Fibroblast of skin of back (primary cell): ENCODE results near the gene CMIP. TPM values are rescaled to one million over a fixed set of nuclear protein-coding genes. Genes with fewer than 3 reads are reported as not detected.
"Not testable (repeated sequence)": the region's sequence is repeated elsewhere in the genome, so short reads cannot be mapped to it uniquely, and the experiment has no call there.

ENCODE experiments used
- DNase-seq: peaks from one replicate; pipeline ENCODE4 v3.0.0-alpha.2; 2013
- polyA plus RNA-seq, 2 experiments: library from polyadenylated mRNA; unstranded; fragments of 120-200 nt; gene quantifications; one replicate each; pipeline ENCODE4 v1.2.1, GENCODE V29; 2013; ENCODE audit not compliant: insufficient read length in 2 of 2

Gene CMIP
- 43.8 TPM for polyA plus RNA-seq (2013, experiment 1 of 2; ENCODE audit: insufficient read length)
- 48.0 TPM for polyA plus RNA-seq (2013, experiment 2 of 2; ENCODE audit: insufficient read length)

- DNase-seq, result peak; percentile 86
These were observed at the start of gene CMIP for GRCh38 chr16:81444448-81445121. Gene CMIP (plus strand): TSS chr16:81444808.

DNA sequence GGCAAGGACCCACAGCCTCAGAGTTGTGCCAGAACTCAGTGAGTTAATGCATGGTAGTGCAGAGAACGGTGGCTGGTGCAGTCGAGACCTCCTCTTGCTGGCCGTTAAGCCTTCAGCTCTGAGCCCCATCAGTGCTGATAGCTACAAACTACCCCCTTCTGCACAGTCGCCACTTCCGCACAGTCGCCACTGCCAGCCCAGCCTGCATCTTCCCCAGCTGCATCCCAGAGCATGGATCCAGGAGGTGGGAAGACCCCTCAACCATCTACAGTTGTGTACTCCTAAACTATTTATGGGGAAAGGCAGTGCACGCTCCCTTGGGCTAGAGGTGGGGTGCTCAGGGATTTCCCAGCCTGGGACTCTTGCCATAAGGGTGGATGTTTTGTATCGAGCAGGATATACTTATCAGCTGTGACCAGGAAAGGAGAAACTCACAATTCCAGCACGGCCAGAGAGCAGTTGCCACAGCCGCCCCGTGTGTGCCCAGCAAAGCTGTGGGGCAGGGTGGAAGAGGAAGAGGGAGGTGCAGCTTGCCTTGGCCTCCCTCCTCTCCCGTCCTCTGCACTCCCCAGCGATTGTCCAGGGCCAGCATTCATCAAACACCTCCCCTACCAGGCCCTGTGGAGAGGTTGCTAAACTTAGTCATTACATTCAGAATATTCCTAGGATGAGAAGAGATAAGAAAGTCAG, 49.5 kb upstream of the CMIP start:
- no peak for DNase-seq

DNA sequence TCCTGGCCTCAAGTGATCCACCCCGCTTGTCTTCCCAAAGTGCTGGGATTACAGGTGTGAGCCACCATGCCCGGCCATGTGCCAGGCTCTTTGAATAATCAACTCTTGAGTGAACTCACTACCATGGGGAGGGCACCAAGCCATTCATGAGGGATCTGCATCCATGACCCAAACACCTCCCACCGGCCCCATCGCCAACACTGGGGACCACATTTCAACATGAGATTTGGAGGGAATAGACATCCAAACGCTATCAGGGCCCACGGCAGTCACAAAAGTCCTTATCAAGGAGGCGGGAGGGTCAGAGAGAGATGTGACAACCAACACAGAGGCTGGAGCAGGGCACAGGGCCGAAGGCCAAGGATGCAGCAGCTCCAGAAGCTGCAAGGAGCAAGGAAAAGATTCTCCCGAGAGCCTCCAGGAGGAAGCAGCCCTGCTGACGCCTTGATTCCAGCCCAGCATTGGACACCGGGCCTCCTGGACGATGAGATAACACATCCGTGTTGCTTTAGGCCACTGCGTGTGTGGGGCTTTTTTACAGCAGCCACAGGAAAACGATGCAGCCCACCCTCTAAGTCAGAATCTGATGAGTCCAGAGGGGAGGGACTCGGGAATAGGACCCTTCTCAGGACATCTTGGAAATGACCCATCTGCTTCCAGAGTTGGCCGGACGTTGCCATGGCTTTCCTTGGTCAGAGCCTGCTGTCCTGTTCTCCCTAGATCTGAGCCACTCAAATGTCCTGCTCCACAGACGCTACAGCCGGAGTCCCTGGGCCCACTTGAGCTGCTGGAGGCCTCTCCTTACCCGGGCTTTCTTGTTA, 47.3 kb upstream of the CMIP start:
- DNase-seq, result no peak

GRCh38 chr16:81397879-81398520, 46.6 kb upstream of the CMIP start:
- DNase-seq, result no peak

DNA sequence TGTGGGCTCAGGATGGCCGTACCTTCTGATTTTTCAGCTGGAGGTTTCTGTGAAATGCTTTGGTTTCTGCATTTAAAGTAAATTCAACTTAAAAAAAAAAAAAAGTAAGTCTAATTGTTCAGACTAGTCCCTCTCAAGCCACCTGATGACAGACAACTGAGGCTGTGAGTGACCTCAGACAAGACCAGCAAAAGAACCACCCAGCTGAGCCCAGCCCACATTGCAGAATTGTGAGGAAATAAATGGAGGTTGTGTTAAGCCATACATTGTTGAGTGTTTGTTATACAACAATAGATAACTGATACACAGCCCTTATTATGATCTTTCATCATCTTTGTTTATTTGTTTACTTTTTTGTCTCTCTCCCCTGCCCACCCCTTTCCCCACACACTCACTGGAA, 44.7 kb upstream of the CMIP start:
- no peak for DNase-seq

DNA sequence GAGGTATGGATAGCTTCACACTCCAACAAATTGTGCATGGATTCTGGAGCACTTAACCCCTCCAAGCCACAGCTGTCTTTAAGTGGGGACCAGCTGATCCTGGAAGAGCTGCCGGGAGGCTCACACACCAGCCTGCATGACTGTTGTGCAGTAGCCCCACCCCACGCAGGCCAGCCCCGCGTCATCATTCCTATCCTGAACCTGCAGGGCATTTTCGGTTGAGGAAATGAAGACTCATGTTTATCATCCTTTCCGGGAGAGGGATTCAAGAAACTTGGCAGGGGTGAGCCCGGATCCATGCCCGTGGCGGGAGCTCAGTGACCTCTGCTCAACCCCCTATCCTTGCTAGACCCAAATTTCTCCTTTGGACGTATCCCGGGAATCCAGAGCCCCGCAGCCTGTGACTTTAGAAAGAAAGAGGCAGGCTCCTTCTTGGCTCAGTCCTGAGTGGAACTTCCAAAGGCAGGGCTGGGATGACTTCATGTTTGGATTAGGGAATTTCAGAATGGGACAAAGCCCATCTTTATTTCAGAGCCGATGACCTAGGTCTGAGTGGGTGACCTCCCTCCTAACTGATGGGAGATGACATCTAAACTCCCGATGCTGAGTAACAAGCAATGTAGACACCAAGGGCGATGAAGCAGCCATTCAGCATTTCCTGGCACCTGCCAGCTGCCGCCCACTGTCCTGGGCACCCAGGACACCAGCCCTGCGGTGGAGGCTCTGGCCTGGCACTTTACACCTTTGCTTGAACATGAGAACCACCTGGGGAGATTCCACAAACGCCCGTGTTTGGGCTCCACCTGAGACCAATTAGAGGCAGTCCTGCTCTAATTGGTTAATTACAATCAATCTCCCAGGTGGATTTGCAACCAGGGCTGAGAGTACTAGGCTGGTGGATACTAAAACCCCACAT, 43.3 kb upstream of the CMIP start:
- peak; percentile 34 for DNase-seq

- DNase-seq, result no peak
These were observed 41.4 kb upstream of the CMIP start for GRCh38 chr16:81403208-81403600.

DNA sequence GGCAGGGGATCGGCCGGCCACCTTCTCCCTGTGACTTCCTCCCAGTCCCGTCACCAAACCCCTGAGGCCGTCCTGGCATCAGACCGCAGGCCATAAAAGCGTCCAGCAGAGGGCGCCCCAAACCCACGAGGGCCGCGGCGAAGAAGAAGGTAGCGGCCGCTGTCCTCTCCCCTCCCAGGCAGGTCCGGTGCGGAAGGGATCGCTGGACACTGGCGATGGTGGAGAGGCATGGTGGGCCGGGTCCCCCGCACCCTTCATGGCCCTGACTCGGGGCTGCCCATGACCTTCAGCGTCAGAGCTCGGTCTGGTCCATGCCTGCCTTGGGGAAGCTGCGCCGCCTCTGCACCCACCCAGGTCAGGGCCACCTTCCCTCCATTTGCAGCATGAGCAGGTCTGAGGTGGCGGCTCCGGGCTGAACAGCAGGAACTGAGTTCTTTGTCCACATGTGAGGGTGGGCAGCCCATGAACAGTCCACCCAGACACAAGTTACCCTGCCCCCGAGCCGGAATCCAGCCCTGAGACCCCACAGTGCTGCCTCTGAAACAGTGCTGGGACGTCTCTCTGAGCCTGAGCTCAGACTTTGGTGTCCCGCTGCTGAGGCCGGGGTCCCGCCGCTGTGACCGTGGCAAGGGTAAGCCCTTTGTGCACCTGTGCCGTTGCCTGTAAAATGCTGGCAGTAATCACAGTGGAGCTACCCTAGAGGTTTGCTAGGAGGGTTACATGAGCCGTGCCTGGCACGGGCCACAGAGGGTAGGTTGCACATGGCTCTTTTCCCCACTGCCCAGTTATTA, 40.8 kb upstream of the CMIP start:
- peak; percentile 71 for DNase-seq

DNA sequence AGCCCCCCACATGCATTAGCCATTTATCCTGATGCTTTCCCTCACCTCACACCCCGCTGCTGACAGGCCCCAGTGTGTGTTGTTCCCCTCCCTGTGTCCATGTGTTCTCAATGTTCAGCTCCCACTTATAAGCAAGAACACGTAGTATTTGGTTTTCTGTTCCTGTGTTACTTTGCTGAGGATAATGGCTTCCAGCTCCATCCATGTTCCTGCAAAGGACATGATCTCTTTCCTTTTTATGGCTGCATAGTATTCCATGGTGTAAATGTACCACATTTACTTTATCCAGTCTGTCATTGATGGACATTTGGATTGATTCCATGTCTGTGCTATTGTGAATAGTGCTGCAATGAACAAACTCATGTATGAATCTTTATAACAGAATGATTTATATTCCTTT, 39.6 kb upstream of the CMIP start:
- DNase-seq, result not testable (repeated sequence)

- DNase-seq, result peak; percentile 88
These were observed 38.9 kb upstream of the CMIP start for GRCh38 chr16:81405702-81406113.

GRCh38 chr16:81408409-81408950, 36.1 kb upstream of the CMIP start:
- DNase-seq, result no peak

DNA sequence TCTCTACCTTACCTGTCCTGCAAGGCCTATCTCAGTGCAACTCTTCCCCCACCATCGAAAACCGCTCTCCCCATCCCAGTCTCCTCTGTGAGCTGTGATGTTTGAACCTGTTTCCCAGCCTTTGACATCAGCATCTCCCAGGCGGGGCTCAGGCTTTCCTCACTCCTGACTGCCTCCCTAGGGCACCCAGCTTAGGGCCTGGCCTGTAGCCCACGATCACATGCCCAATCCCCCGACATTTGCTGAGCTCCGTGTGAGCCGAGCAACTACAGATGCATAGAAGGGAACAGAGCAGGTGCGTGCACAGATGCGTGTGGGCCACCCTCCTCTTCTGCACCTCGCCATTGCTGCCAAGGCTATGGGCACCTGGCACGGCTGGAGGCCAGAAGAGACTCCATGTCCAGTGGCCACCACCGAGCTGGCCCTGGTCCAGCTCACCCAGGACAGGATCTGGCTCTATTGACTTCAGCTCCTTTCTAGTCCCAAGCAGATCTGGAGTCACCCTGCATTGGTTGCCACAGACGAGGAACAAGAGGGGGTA, 35.5 kb upstream of the CMIP start:
- no peak for DNase-seq

DNA sequence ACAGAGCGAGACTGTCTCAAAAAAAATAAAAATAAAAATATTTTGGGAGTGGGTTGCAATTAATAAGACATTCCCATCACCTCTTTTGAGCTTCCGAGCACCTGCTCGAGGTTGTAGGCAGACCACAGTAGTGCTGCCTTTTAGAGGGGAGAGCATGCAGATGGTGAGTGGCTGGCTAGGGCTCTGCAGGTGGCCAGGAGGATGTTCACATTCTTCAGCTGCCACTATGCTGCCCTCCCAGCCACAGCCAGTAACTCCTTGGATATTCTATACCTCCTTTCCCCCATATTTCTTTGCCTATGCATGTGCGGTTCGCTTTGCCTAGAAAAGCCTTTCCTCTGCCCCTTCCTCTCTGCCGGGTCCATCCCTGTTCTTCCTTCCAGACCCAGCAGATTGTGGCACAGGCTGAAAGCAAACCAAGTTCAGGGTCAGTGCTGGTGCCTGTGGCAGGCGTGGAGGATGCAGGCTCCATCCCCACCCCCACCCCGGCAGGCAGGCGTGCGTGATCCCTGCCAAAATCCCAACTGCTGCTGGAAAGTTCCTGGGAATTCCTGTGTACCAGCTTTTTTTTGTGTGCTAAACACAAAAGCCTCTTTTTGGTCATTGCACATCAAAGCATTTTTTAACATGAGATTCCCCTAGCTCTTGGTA, 33.8 kb upstream of the CMIP start:
- DNase-seq, result peak; percentile 6

- no peak for DNase-seq
These were observed 31.2 kb upstream of the CMIP start for GRCh38 chr16:81413245-81413990.

DNA sequence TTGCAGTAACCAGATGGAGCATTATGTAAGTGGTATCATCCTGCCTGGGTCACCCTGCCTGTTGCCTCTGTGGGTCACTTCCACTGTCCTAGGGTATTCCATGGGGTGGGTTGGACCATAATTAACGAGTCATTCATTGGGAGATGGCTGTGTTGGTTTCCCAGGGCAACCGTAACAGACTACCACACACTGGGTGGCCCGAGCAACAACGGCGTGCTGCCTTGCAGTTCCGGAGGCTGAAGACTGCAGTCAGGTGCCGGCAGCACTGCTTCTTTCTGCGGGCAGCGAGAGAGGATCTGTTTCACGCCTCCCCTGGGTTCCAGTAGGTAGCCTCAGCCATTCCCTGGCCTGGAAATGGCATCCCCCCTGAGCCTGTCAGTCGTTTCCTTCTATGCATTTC, 28.9 kb upstream of the CMIP start:
- no peak for DNase-seq

DNA sequence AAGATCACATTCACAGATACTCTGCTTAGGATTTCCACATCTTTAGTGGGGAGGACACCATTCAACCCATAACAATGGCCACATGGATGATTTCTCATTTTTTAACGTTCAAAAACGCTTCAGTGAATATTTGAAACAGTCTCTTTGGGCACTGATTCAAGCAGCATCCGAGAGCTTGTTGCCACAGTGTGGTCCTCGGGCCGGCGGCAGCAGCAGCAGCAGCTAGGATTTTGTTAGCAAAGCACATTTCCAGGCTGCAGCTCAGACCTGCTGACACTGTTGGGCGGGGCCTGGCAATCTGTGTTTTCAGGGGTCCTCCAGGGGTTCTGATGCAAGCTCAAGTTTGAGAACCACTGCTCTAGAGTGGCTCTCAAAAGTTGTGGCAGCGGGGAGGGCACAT, 27.9 kb upstream of the CMIP start:
- no peak for DNase-seq

DNA sequence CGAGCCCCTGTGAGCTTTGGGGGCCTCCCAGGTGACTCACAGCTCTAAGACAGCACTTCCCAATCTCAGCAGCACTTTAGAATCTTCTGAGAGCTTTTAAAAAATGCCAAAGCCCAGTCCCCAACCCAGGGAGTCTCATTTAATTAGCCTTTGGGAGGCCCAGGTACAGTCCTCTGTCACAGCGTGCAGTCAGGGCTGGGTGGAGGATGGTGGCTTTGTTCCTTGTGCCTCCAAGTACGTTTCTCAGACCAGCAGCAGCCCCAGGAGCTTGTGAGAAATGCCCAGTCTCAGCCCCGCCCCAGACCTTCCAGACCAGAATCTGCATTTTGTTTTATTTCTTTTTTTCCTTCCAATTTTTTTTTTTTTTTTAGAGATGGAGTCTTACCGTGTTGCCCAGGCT, 27.4 kb upstream of the CMIP start:
- DNase-seq, result no peak

DNA sequence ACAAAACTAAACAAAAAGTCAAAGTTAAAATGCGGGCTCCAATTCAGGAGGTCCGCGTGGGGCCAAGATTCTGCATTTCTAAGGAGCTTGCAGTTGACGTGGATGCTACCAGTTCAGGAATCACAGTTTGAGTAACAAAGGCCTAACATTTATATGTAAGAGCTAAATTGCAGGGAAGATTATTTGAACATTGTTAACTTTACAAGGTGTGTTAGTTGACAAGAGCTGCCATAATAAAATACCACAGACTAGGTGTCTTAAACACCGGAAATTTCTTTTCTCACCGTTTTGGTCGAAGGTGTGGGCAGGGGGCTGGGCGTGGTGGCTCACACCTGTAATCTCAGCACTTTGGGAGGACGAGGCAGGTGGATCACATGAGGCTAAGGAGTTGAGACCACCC, 24.8 kb upstream of the CMIP start:
- DNase-seq, result no peak

- no peak for DNase-seq
These were observed 23.5 kb upstream of the CMIP start for GRCh38 chr16:81421126-81421525.
